IPS-15b (cell line): ENCODE measurements around the gene PDK2.

Experiments
- H3K27me3 ChIP-seq: one replicate; pipeline ENCODE4 v1.6.1; 2013; ENCODE audit warnings: low read length; ENCODE audit not compliant: control insufficient read depth, insufficient read depth
- H3K36me3 ChIP-seq: one replicate; pipeline ENCODE4 v1.6.1; 2013; ENCODE audit warnings: low read length; ENCODE audit not compliant: control insufficient read depth, insufficient read depth
- H3K4me1 ChIP-seq: one replicate; pipeline ENCODE4 v1.6.1; 2013; ENCODE audit warnings: mild to moderate bottlenecking, low read length; ENCODE audit not compliant: control insufficient read depth, insufficient read depth
- H3K4me3 ChIP-seq: one replicate; pipeline ENCODE4 v1.5.1; 2013; ENCODE audit warnings: low read depth, low read length
- H3K9ac ChIP-seq: one replicate; pipeline ENCODE4 v1.6.1; 2013; ENCODE audit warnings: low read depth, mild to moderate bottlenecking, low read length
- H3K9me3 ChIP-seq: one replicate; pipeline ENCODE4 v1.6.1; 2013; ENCODE audit warnings: mild to moderate bottlenecking, low read length; ENCODE audit not compliant: control insufficient read depth, insufficient read depth

PDK2 gene

DNA sequence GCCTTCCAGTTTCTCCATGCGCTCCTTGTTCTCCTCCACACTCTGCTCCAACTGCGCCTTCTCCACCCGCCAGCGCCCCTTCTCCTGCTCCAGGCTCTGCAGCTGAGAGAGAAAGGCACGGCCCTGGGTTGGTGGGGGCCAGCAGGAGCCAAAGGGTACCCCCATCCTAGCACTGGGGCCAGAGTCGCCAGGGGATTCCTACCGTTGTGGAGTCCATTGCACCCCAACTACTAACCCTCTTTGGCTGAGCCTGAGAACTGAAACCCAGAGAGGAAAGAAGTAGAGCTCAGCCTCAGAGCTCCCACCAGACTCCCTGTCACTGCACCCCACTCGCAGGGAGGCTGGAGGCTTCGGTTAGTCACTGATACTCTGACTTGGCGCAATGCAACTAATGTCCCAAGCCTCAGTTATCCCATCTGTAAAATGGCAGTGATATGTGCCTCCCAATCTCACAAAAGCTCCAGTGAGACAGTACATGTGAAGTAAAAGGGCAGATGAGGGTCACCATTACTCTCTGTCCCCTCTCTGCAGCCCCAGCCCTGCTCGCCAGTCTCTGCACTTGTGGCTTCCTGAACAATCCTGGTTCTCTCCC lies 41.0 kb downstream of the PDK2 start:
- peaks cover 31% of the 10 kb centered on the region for H3K36me3 ChIP-seq

DNA sequence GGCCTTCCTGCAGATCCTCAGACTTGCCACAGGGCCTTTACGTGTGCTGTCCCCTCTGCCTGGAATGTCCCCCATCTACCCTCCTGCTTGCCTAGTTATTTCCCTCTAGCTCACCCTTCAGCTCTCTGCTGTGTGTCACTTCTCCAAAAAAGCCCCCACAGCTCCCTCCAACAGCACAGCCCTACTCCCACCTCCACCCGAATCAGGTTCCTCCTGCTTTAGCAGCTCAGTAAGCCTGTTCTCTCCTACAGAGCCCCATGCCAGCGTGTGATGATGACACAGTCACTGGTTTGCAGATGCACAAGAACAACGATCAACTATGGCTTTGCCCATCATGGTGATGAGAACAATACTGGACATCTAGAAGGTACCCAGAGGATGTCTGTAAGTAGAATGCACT lies 41.9 kb downstream of the PDK2 start:
- no peaks in the 10 kb centered on the region for H3K9me3 ChIP-seq
- peaks cover 34% of the 10 kb centered on the region for H3K36me3 ChIP-seq
- H3K9ac ChIP-seq: no peak overlapping the region
- peaks cover 5% of the 10 kb centered on the region for H3K27me3 ChIP-seq
- peaks cover 15% of the 10 kb centered on the region for H3K4me1 ChIP-seq
- H3K4me3 ChIP-seq: no peak overlapping the region

More for the DNA sequence above, 41.0 kb downstream of the PDK2 start:
- peaks cover 8% of the 10 kb centered on the region for H3K27me3 ChIP-seq
- H3K9me3 ChIP-seq: no peaks in the 10 kb centered on the region
- H3K4me3 ChIP-seq: no peak overlapping the region
- H3K4me1 ChIP-seq: peaks cover 17% of the 10 kb centered on the region
- no peak overlapping the region for H3K9ac ChIP-seq

DNA sequence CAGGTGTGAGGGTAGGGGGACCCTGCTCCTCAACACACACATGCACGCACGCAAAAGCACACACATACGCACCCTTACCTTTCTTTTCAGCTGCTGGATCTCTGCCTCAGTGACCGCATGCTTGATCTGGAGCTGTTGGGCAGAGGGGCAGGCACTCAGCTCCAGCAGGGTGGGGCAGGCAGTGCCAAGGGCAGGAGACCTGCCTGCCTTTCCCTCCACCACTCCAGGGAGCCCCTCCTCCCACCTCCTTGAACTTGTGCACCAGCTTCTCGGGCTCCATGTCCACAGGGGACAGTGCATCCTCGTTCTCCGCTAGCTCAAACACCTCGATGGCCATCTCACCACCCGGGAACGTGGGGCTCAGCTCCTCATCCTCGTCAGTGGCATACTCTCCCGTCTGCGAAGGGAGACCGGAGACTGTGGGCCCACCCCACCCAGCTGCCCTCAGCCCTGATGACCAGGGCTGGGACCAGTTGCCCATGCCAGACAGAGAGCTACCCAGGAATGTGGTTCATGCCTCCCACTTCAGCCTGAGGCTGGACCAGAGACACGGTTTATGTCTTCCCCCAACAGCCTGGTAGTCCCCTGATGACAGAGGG lies 44.1 kb downstream of the PDK2 start:
- Histone ChIP-seq H3K27me3 (no peaks in the 10 kb centered on the region), H3K9ac (no peak overlapping the region), H3K4me3 (no peak overlapping the region), H3K9me3 (no peaks in the 10 kb centered on the region), H3K4me1 (peaks cover 1% of the 10 kb centered on the region), H3K36me3 (peaks cover 47% of the 10 kb centered on the region)

DNA sequence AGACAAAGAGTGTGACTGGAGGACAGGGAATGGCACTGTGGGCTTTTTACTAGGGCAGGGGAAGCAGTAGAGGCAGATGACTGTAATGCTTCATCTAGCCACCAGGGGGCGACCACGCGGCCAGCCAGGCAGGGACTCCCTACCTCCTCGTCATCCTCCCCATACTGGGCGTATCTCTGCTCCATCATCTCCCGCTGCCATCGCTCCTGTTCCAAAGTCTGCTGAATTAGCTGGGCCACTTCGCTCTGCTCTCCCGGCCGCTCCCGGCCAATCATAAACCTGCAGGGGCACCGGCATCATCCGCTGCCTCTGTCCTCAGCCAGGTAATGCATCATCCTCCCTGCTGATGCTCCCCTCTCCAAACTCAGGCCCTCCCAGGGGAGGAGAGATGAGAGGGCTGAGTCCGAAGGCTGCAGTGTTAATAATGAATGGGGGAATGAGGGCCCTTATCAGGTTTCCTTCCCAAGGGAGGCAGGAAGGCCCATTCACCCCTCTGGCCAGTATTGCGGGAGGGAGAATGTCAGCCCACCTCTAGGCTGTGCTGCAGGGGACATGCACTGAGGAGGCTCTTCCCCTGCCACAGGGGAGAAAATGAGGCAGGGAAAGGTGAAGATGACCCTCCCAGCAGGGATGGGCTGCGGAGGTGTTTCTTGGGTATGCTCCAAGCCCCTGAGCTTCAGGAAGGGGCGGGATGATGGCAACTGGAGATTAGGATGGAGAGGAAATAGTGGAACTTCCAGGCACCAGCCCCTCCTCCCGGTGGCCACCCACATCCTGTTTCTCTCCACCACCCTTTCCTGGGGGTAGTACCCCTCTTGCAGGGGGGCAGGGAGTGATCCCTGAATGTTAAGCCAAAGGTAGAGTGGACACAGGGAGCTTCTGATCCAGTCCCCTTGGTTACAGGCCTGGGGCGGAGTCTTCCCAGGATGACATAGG lies 45.1 kb downstream of the PDK2 start:
- Histone ChIP-seq H3K4me3 (no peak overlapping the region), H3K36me3 (peaks cover 52% of the 10 kb centered on the region), H3K9me3 (no peaks in the 10 kb centered on the region), H3K4me1 (no peaks in the 10 kb centered on the region), H3K27me3 (no peaks in the 10 kb centered on the region), H3K9ac (no peak overlapping the region)

DNA sequence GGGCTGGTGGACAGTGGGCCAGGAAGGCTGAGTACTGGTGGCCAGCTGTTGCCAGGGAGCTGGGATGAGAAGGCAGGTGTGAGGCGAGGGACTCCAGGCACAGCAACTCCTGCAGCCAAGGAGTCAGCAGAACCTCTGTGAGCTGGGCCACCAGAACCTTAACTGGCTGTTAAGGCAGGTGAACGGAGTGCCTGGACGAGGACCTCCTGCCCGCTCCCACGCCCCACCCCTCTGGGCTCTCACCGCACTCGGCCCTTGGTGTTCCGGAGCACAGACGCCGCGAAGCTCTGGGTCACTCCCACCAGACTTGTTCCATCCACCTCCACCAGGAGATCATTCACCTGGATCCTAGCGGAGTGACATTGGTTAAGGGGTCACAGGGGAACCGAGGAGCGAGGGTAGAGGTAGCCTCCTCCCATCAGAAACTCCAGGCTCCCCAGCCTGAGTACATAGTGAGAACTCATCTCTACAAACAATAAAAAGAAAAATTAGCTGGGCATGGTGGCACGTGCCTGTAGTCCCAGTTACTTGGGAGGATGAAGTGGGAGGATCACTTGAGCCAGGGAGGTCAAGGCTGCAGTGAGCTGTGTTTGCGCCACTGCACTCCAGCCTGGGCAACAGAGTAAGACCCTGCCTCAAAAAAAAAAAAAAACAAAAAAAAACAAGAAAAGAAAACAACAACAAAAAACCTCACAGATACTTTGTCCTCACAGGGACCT lies 46.0 kb downstream of the PDK2 start:
- Histone ChIP-seq H3K9ac (no peak overlapping the region), H3K4me1 (no peaks in the 10 kb centered on the region), H3K27me3 (no peaks in the 10 kb centered on the region), H3K9me3 (no peaks in the 10 kb centered on the region), H3K36me3 (peaks cover 49% of the 10 kb centered on the region), H3K4me3 (no peak overlapping the region)

DNA sequence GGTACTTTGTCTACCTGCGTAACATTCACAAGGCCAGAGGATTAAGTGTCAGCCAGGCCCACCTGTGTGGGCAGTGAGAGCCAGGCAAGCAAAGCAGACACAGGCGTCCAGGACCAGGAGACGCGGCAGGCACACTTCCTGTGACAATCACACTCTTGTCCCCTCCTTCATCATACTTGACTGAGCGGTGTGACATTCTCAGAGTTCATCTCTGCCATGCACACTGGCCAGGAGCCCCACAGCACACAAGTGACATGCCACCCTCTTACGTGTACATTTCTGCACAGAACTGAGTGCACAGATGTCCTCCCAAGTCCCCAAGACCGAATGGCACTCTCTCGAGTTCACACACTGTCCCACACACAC lies 46.6 kb downstream of the PDK2 start:
- Histone ChIP-seq H3K27me3 (no peaks in the 10 kb centered on the region), H3K9ac (no peak overlapping the region), H3K36me3 (peaks cover 49% of the 10 kb centered on the region), H3K9me3 (no peaks in the 10 kb centered on the region), H3K4me3 (no peak overlapping the region), H3K4me1 (peaks cover 4% of the 10 kb centered on the region)

DNA sequence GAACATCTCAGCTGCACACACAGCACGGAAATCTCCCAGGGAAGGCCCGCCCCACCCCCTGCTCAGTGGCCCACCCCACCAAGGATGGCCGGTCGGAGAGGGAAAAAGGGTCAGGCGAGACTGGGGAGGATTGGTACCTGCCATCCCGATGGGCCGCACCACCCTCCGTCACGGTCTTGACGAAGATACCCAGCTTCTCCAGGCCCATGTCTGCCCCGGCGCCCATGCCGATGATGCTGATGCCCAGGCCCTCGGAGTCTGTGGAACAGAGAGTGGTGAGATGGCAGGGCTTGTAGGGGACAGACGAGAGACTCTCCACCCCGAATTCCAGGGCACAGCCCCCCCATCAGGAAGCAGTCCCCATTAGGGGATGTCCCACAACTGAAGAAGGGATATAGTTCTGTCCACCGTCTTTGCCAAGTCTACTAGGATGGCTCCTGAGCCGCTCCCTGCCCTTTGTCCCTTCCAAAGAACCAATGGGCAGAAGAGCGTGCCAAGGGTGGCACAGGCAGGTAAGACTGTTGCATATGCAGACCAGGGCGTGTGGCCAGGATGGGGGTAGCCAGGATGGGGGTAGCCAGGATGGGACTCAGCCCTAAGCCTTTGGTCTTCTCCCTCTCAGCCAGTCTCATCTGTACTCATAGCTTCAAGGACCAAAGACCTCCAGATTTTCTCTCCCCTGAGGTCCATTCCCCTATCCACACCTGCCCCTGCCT lies 48.5 kb downstream of the PDK2 start:
- Histone ChIP-seq H3K4me1 (peaks cover 5% of the 10 kb centered on the region), H3K36me3 (peaks cover 37% of the 10 kb centered on the region), H3K4me3 (no peak overlapping the region), H3K9ac (no peak overlapping the region), H3K27me3 (no peaks in the 10 kb centered on the region), H3K9me3 (no peaks in the 10 kb centered on the region)

DNA sequence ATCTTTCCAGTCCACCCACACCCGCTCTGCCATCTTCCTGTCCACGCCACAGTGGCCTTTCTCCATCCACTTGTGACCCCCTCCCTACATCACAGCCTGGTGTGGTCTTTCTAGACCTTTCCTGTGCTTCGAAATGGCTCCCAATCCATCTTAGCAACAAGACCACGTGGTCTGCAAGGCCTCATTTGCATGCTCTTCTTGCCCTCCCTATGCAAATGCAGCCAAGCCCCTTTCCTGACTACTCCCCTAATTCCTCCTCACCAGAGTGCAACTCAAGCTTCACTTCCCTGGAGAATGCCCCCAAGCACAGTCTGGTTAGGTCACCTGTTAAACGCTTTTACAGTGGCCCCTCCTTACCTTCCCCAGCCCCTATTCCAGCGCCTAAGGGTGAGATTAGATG lies 49.2 kb downstream of the PDK2 start:
- Histone ChIP-seq H3K27me3 (no peaks in the 10 kb centered on the region), H3K4me3 (no peak overlapping the region), H3K9ac (no peak overlapping the region), H3K4me1 (peaks cover 5% of the 10 kb centered on the region), H3K9me3 (no peaks in the 10 kb centered on the region), H3K36me3 (peaks cover 30% of the 10 kb centered on the region)

DNA sequence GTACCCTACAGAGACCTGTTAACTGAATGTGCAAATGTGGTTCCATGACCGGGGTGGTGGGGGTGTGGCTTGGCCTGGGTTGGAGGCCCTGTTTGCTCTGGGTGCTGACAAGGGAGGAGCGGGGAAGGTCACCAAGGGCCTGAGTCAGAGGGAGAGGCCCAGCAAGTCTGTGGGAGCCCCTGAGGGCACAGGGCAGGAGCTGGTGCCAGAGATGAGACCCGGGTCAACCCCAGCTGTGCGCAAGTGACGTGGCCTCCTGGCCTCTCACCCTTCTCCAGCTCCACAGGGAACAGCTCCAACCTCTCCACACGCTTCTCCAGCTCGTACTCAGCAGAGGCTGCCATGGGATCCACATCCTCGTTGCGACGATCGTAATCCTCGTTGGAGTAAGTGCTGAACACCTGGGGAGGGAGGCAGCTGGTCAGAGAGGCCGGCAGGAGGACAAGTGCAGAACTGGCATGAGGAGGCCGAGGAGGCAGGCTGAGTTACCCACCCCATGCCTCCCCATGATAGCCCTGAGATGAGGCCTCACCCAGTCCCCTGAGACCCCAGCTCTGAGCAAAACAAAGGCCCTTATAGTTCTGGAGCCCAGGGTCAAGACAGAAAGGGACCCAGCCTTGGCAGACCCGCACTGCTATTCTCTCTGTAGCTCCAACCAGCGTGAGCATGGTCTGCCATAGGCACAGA lies 49.8 kb downstream of the PDK2 start:
- Histone ChIP-seq H3K9me3 (no peaks in the 10 kb centered on the region), H3K4me1 (peaks cover 5% of the 10 kb centered on the region), H3K36me3 (peaks cover 26% of the 10 kb centered on the region), H3K9ac (no peak overlapping the region), H3K4me3 (no peak overlapping the region), H3K27me3 (peaks cover 3% of the 10 kb centered on the region)

DNA sequence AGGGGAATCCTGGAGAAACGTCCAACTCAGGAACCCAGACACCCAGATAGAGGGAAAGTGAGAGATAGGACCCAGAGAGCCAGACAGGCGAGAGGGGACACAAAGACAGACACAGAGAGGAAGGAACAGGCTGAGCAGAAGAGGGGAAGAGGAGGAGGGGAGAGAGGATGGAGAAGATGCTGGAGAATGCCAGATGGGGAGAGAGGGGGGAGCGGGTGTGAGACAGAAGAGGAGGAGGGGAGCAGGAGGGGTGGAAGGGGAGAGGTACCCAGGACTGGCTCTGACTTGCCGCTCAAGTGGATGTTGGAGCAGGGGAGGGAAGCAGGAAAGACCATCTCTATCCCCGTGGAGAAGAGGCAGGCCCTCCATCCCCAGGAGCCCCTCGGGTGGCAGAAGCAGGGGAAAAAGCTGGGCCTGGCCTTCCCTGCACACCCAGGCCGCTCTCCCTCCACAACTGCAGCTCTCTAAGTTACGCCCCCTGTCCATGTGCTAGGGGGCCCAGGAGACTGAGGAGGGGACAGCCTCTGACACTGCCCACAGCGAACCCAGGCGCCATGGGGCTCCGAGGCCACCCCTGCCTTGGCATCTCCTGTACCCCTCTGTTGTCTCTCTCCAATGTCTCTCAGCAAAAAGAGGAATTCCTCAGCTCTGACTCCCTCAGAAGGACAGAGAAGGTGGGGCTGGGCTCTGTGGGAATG lies 50.5 kb downstream of the PDK2 start:
- H3K36me3 ChIP-seq: peaks cover 24% of the 10 kb centered on the region
- H3K9me3 ChIP-seq: no peaks in the 10 kb centered on the region
- no peak overlapping the region for H3K9ac ChIP-seq
- peaks cover 5% of the 10 kb centered on the region for H3K4me1 ChIP-seq
- H3K27me3 ChIP-seq: peaks cover 3% of the 10 kb centered on the region
- no peak overlapping the region for H3K4me3 ChIP-seq
